ENCODE measurements around the gene STAT3. TPM values are rescaled to one million over a fixed set of nuclear protein-coding genes. Genes with fewer than 3 reads are reported as not detected.
A peak's percentile ranks its signal among the peaks of the same experiment; 100 is the strongest.

STAT3 gene
- total RNA-seq, 5 donors from 2014 or later (not counting 1 experiment from before 2014, with no cell fraction given), result 113 to 242 (median 129) TPM

DNA sequence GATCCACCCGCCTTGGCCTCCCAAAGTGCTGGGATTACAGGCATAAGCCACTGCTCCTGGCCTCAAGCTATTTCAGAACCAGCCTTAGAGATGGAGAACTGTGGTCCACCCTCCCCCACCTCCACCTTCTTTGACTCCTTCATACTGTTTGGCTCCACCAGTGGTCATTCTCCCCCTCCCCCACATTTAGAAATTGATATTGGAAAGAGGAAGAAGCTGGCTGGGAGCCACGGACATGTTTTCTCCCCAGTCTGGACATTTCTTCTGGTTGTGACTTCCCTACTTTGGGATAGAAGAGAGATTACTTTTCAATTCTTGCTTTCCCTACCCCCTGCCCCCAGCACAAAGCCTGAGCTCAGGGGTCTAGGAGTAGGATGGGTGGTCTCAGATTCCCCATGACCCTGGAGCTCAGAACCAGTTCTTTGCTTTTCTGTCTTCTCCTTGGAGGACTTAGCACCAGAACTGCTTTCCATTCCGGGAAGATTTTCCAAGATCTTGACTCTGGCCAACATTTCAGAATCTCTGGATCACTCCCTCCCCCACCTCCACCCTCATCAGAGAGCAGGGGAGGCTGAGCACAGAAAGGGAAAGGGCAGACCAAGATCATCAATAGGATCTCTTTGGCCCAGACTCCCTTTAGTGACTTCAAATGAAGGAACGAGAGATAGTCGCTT, 18.5 kb upstream of the STAT3 start:
- no peak for ATAC-seq (replicated peaks in 1 of 4)
- Histone ChIP-seq H3K4me3 (ENCODE audit: control insufficient read depth in 1 of 2, extremely low read depth in 1 of 2, low read length in 1 of 2) (no peak overlapping the region), H3K9me3 (no peaks in the 10 kb centered on the region), H3K27ac (ENCODE audit: low read length) (no peak overlapping the region), H3K27me3 (replicated peaks in 1 of 2; ENCODE audit: control insufficient read depth in 2 of 2, extremely low read depth in 1 of 2, insufficient read depth in 2 of 2, low read length in 1 of 2) (peaks cover 0 to 20% of the 10 kb centered on the region in 2 experiments), H3K4me1 (ENCODE audit: control insufficient read depth in 1 of 2, extremely low read depth in 1 of 2, insufficient read depth in 2 of 2, low read length in 2 of 2) (peaks cover 9 to 14% of the 10 kb centered on the region in 2 experiments), H3K36me3 (ENCODE audit: control insufficient read depth in 2 of 2, extremely low read depth in 1 of 2, insufficient read depth in 1 of 2, low read length in 1 of 2) (no peaks in the 10 kb centered on the region)
- H3K36me3 Mint-ChIP-seq, result no peaks in the 10 kb centered on the region
- no peak for DNase-seq
- peak overlapping the region in 1 of 2 donors; percentile 22 for H3K27ac Mint-ChIP-seq
- WGBS (ENCODE audit: insufficient coverage), result 94% methylated on average over 3 of the region's 5 CpGs
- POLR2A ChIA-PET, result interaction anchor here in 1 of 2 donors (0.9 to 1.1 kb wide), 3 partner anchors 18 to 84 kb away, joined by 3 to 9 read pairs (median 4); partner anchors contain the start of gene STAT3
- no peak overlapping the region for H3K4me3 Mint-ChIP-seq
- peaks cover 0 to 4% of the 10 kb centered on the region in 2 donors for H3K27me3 Mint-ChIP-seq
- H3K9me3 Mint-ChIP-seq, result no peaks in the 10 kb centered on the region
- H3K4me1 Mint-ChIP-seq, result peaks cover 7 to 15% (median 12%) of the 10 kb centered on the region in 3 donors
- CTCF ChIA-PET, result interaction anchor here (0.6 to 3.6 kb wide), 22 partner anchors 8 to 184 kb away, joined by 3 to 27 read pairs (median 4); partner anchors contain the start of gene STAT3 (in 1 of the 2)

DNA sequence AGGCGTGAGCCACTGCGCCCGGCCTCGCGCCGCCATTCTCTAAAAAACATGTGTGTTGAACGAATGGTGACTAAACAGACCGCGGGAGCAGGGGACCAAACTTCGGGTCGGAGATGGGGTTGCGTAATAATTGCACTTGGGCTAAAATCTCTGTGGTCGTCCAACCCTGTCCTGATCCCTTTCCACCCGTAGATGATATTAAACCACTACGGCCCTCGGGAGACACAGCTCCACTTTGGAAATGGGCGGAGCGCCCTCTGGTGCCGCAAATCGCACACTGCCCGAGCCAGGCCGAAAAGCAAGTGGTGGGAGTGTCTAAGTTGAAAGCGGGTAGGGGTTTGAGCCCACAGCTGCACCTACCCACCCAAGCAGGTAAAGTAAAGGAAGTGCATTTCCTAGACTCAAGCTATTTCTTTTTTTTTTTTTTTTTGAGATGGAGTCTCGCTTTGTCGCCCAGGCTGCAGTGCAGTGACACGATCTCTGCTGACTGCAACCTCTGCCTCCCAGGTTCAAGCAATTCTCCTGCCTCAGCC, 17.8 kb upstream of the STAT3 start:
- CTCF ChIA-PET, result interaction anchor here (0.6 to 3.6 kb wide), 22 partner anchors 8 to 287 kb away, joined by 3 to 27 read pairs (median 6); partner anchors contain the start of gene STAT3 (in 1 of the 2)
- no peaks in the 10 kb centered on the region for H3K9me3 ChIP-seq
- 64% methylated on average over 12 of the region's 26 CpGs for WGBS (ENCODE audit: insufficient coverage)
- Mint-ChIP-seq H3K9me3 (no peaks in the 10 kb centered on the region), H3K27ac (no peak overlapping the region), H3K4me3 (no peak overlapping the region), H3K36me3 (no peaks in the 10 kb centered on the region), H3K4me1 (peaks cover 7 to 15% (median 12%) of the 10 kb centered on the region in 3 donors), H3K27me3 (peaks cover 0 to 4% of the 10 kb centered on the region in 2 donors)
- H3K36me3 ChIP-seq (ENCODE audit: control insufficient read depth in 2 of 2, extremely low read depth in 1 of 2, insufficient read depth in 1 of 2, low read length in 1 of 2), result no peaks in the 10 kb centered on the region
- no peak overlapping the region for H3K4me3 ChIP-seq (ENCODE audit: control insufficient read depth in 1 of 2, extremely low read depth in 1 of 2, low read length in 1 of 2)
- ATAC-seq (replicated peaks in 1 of 4) (peak; percentile 75 to 84 (median 80)), DNase-seq (peak; percentile 61 to 88 (median 80))
- peaks cover 9 to 14% of the 10 kb centered on the region in 2 experiments for H3K4me1 ChIP-seq (ENCODE audit: control insufficient read depth in 1 of 2, extremely low read depth in 1 of 2, insufficient read depth in 2 of 2, low read length in 2 of 2)
- H3K27ac ChIP-seq (ENCODE audit: low read length), result no peak overlapping the region
- POLR2A ChIA-PET, result interaction anchor here (0.5 to 1.1 kb wide), 3 partner anchors 17 to 86 kb away, joined by 3 to 9 read pairs (median 4); partner anchors contain the start of gene STAT3 (in 1 of the 2)
- peaks cover 0 to 19% of the 10 kb centered on the region in 2 experiments for H3K27me3 ChIP-seq (replicated peaks in 1 of 2; ENCODE audit: control insufficient read depth in 2 of 2, extremely low read depth in 1 of 2, insufficient read depth in 2 of 2, low read length in 1 of 2)

DNA sequence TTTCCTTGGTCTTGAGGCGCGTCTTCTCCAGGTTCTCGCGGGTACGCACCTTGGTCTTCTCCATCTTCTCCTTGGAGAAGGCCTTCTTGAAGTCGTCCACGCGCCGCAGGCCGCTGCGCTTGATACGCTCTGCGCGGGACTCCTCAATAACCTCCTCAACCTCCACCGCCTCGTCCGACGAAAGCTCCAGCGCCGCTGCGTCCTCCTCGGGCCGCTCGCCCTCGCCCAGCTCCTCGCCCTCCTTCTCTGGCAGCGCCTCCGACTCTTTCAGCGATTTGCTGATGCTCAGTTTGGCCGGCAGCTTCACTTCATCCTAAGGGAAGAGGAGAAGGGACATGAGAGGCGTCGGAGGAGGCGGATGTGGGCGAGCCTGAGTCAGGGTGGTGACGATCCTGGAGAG, 16.8 kb upstream of the STAT3 start:
- POLR2A ChIA-PET, result no interaction called here
- no peak for ATAC-seq (replicated peaks in 1 of 4)

DNA sequence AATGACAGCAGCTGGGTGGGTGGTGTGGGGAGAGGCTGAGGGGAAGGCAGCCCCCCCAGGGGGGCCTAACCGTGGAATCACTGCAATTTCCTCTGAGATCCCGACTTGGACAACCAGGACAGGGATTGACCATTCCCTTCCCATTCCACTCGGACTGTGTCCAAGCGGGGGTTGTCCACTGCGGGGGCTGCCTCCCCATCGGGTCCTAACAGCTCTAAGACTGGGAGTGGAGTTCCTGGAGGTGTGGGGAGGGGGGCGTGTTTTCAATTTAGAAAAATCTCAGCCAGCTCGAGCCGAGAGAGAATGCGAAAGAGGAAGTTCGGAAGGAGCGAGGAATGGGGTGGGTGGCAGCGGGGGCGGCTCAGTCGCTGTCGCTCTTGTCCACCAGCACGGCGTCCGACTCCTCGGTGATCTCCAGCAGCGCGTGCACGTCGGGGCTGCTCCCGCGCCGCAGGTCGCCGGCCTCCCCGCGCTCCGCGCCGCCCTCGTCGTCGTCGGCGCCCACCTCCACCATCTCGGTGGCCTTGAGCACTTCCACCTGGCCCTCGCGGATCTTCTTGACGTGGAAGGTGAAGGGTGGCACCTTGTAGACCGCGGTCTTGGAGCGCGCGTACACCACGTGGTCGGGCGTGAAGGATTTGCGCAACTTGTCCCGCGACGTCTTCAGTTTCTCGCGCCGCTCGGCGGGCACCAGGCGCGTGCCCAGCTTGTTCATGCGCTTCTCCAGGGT, 16.2 kb upstream of the STAT3 start:
- CTCF ChIA-PET, result interaction anchor here (0.6 to 2.9 kb wide), 5 partner anchors 15 to 282 kb away, joined by 3 to 16 read pairs (median 4); partner anchors contain the start of genes HSPB9 (in 1 of the 2) and STAT3 (in 1 of the 2)
- H3K9me3 Mint-ChIP-seq, result no peaks in the 10 kb centered on the region
- no peak overlapping the region for H3K27ac ChIP-seq (ENCODE audit: low read length)

More for the DNA sequence above, 16.8 kb upstream of the STAT3 start:
- peaks cover 13 to 19% of the 10 kb centered on the region in 2 experiments for H3K4me1 ChIP-seq (ENCODE audit: control insufficient read depth in 1 of 2, extremely low read depth in 1 of 2, insufficient read depth in 2 of 2, low read length in 2 of 2)
- Mint-ChIP-seq H3K36me3 (no peaks in the 10 kb centered on the region), H3K27me3 (peaks cover 0 to 4% of the 10 kb centered on the region in 2 donors), H3K4me3 (no peak overlapping the region), H3K4me1 (peaks cover 13 to 20% (median 18%) of the 10 kb centered on the region in 3 donors), H3K27ac (no peak overlapping the region), H3K9me3 (no peaks in the 10 kb centered on the region)
- CTCF ChIA-PET, result interaction anchor here (0.7 to 3.6 kb wide), 7 partner anchors 16 to 110 kb away, joined by 3 to 27 read pairs (median 9); partner anchors contain the start of gene STAT3 (in 1 of the 2)
- DNase-seq, result no peak
- H3K36me3 ChIP-seq (ENCODE audit: control insufficient read depth in 2 of 2, extremely low read depth in 1 of 2, insufficient read depth in 1 of 2, low read length in 1 of 2), result no peaks in the 10 kb centered on the region
- WGBS (ENCODE audit: insufficient coverage), result 95% methylated on average over 29 of the region's 35 CpGs
- no peaks in the 10 kb centered on the region for H3K9me3 ChIP-seq
- H3K27ac ChIP-seq (ENCODE audit: low read length), result no peak overlapping the region
- peaks cover 0 to 19% of the 10 kb centered on the region in 2 experiments for H3K27me3 ChIP-seq (replicated peaks in 1 of 2; ENCODE audit: control insufficient read depth in 2 of 2, extremely low read depth in 1 of 2, insufficient read depth in 2 of 2, low read length in 1 of 2)
- no peak overlapping the region for H3K4me3 ChIP-seq (ENCODE audit: control insufficient read depth in 1 of 2, extremely low read depth in 1 of 2, low read length in 1 of 2)

DNA sequence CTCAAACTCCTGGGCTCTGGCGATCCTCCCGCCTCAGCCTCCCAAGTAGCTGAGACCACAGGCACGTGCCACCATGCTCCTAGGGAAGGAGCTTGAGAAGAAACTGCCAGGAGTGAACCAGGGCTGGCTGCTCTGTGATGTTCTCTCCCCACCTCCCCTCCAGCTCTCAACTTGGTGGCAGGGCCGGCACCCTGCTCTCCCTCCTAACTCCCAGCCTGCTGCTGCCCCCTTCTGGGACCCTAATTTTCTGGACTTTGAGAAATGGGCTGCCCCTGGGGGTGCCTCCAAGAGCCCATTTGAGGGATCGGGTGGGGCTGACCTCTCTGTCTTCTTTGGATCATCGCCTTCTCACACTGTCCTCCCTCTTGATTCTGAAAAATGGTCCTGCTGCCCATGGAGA, 14.9 kb upstream of the STAT3 start:
- Mint-ChIP-seq H3K27me3 (peaks cover 0 to 4% of the 10 kb centered on the region in 2 donors), H3K4me3 (no peak overlapping the region), H3K4me1 (peaks cover 22 to 25% (median 23%) of the 10 kb centered on the region in 3 donors), H3K9me3 (no peaks in the 10 kb centered on the region), H3K27ac (no peak overlapping the region), H3K36me3 (no peaks in the 10 kb centered on the region)
- peaks cover 16 to 28% of the 10 kb centered on the region in 2 experiments for H3K4me1 ChIP-seq (ENCODE audit: control insufficient read depth in 1 of 2, extremely low read depth in 1 of 2, insufficient read depth in 2 of 2, low read length in 2 of 2)
- H3K27ac ChIP-seq (ENCODE audit: low read length), result no peak overlapping the region
- ChIA-PET CTCF (interaction anchor here (0.6 to 2.8 kb wide), 8 partner anchors 11 to 181 kb away, joined by 3 to 11 read pairs (median 4); partner anchors contain the start of gene STAT3 (in 1 of the 2)), POLR2A (interaction anchor here in 1 of 2 donors (1.1 kb wide), 1 partner anchor 17 kb away, joined by 5 read pairs; no protein-coding TSS in a partner anchor)
- WGBS (ENCODE audit: insufficient coverage), result 84% methylated on average over 6 of the region's 6 CpGs
- H3K27me3 ChIP-seq (replicated peaks in 1 of 2; ENCODE audit: control insufficient read depth in 2 of 2, extremely low read depth in 1 of 2, insufficient read depth in 2 of 2, low read length in 1 of 2), result peaks cover 0 to 19% of the 10 kb centered on the region in 2 experiments
- DNase-seq (peak in 11 of 35 experiments; percentile 12 to 54 (median 31)), ATAC-seq (replicated peaks in 1 of 4) (peak in 2 of 4 experiments; percentile 11 to 31)
- H3K9me3 ChIP-seq, result no peaks in the 10 kb centered on the region
- H3K36me3 ChIP-seq (ENCODE audit: control insufficient read depth in 2 of 2, extremely low read depth in 1 of 2, insufficient read depth in 1 of 2, low read length in 1 of 2), result no peaks in the 10 kb centered on the region
- no peak overlapping the region for H3K4me3 ChIP-seq (ENCODE audit: control insufficient read depth in 1 of 2, extremely low read depth in 1 of 2, low read length in 1 of 2)

More for the DNA sequence above, 16.2 kb upstream of the STAT3 start:
- DNase-seq, result no peak
- H3K36me3 ChIP-seq (ENCODE audit: control insufficient read depth in 2 of 2, extremely low read depth in 1 of 2, insufficient read depth in 1 of 2, low read length in 1 of 2), result no peaks in the 10 kb centered on the region
- peaks cover 0 to 4% of the 10 kb centered on the region in 2 donors for H3K27me3 Mint-ChIP-seq
- no peak overlapping the region for H3K4me3 ChIP-seq (ENCODE audit: control insufficient read depth in 1 of 2, extremely low read depth in 1 of 2, low read length in 1 of 2)
- H3K4me1 Mint-ChIP-seq, result peaks cover 17 to 25% (median 22%) of the 10 kb centered on the region in 3 donors
- H3K27ac Mint-ChIP-seq, result no peak overlapping the region
- no peak for ATAC-seq (replicated peaks in 1 of 4)
- POLR2A ChIA-PET, result interaction anchor here in 1 of 2 donors (0.5 to 0.6 kb wide), 2 partner anchors 37 to 46 kb away, joined by 4 to 6 read pairs; no protein-coding TSS in a partner anchor
- H3K27me3 ChIP-seq (replicated peaks in 1 of 2; ENCODE audit: control insufficient read depth in 2 of 2, extremely low read depth in 1 of 2, insufficient read depth in 2 of 2, low read length in 1 of 2), result peaks cover 0 to 19% of the 10 kb centered on the region in 2 experiments
- H3K4me3 Mint-ChIP-seq, result no peak overlapping the region
- WGBS (ENCODE audit: insufficient coverage), result 98% methylated on average over 48 of the region's 63 CpGs
- H3K36me3 Mint-ChIP-seq, result no peaks in the 10 kb centered on the region
- peaks cover 16 to 25% of the 10 kb centered on the region in 2 experiments for H3K4me1 ChIP-seq (ENCODE audit: control insufficient read depth in 1 of 2, extremely low read depth in 1 of 2, insufficient read depth in 2 of 2, low read length in 2 of 2)
- H3K9me3 ChIP-seq, result no peaks in the 10 kb centered on the region

All from T-cell (primary cell).